ENCODE data around the gene LMF2.

LMF2 gene

DNA sequence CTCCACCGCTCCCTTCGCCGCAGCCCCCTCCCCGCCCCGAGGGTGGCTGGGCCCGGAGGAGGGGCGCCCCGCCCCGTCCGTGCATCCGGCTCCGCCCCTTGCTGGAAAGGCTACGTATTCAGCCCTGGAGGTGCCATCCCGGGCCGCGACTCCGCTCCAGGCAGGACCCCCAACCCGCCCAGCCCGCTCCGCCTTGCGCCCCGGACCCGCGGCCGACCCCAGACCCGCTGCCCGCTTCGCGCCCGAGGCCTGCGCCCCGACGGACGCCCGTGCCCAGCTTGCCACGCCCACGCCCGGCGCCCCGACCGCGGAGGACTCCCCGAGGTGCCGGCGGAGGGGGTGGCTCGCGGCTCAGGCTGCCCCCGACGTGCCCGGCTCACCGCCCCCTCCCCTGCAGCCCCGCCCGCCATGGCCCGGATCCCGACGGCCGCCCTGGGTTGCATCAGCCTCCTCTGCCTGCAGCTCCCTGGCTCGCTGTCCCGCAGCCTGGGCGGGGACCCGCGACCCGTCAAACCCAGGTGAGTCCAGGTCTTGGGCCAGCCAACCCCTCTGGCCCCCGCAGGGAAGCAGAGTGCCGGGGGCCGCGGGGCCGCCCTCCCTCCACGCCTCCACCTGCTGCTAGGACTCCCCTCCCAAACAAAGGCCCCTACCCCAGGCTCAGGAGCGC, 25.9 kb downstream of the LMF2 start, which contains the start of gene ADM2:
Gene ADM2, plus strand, starts transcription at position 104 of the 667 bp plus-strand sequence. Its CDS starts 305 bp downstream, at position 409.
- DNase-seq (ENCODE audit: low read depth): no peak

- no peak for DNase-seq (ENCODE audit: low read depth)
Measured at GRCh38 chr22:50481045-50481439, 26.5 kb downstream of the LMF2 start.

GRCh38 chr22:50479721-50480120, 27.8 kb downstream of the LMF2 start:
- no peak for DNase-seq (ENCODE audit: low read depth)

DNA sequence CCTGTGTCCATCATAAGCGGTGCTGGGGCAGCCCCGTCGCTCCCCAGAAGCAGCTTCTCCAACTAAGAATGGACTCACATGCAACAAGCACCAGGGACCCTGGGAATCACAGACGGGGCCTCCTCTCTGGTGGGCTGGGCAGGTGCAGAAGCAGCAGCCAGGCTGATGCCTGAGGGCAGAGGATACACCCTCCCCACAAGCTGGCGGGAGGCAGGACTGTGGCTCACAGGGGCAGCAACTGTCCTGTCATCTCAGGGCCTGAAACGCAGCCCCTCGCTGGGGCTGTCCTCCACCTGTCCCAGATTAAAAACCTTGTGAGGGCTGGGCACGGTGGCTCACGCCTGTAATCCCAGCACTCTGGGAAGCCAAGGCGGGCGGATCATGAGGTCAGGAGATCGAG, 29.6 kb downstream of the LMF2 start:
- DNase-seq (ENCODE audit: low read depth): no peak

GRCh38 chr22:50476868-50477267, 30.6 kb downstream of the LMF2 start:
- DNase-seq (ENCODE audit: low read depth): no peak

DNA sequence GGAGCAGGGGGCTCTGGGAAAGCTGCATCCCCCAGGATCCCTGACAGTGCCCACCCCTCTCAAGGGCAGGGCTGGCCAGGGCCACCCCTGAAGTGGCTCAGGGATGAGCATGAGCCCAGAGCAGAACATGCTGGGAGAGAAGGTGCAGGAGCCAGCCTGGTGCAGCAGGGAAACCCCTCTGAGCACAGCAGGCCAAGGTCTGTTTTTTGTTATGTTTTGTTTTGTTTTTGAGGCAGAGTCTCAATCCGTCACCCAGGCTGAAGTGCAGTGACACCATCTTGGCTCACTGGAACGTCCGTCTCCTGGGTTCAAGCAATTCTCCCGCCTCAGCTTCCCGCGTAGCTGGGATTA, 31.9 kb downstream of the LMF2 start:
- no peak for DNase-seq (ENCODE audit: low read depth)

- DNase-seq (ENCODE audit: low read depth): peak; percentile 88
Measured at GRCh38 chr22:50474710-50475651, 32.5 kb downstream of the LMF2 start, which contains the start of gene SBF1. SBF1 (minus strand) TSS chr22:50475035; CDS start chr22:50474840, 195 bp downstream.

- DNase-seq (ENCODE audit: low read depth): peak; percentile 78
Measured at GRCh38 chr22:50473855-50474671, 33.4 kb downstream of the LMF2 start.

GRCh38 chr22:50473088-50473487, 34.4 kb downstream of the LMF2 start:
- no peak for DNase-seq (ENCODE audit: low read depth)

- DNase-seq (ENCODE audit: low read depth): no peak
Measured at GRCh38 chr22:50471962-50472361, 35.5 kb downstream of the LMF2 start.

GRCh38 chr22:50471197-50471847, 36.2 kb downstream of the LMF2 start:
- no peak for DNase-seq (ENCODE audit: low read depth)

GRCh38 chr22:50470491-50470890, 37.0 kb downstream of the LMF2 start:
- no peak for DNase-seq (ENCODE audit: low read depth)

GRCh38 chr22:50469377-50470305, 37.9 kb downstream of the LMF2 start:
- DNase-seq (ENCODE audit: low read depth): peak; percentile 40

- DNase-seq (ENCODE audit: low read depth): no peak
Measured at GRCh38 chr22:50468626-50469025, 38.9 kb downstream of the LMF2 start.

DNA sequence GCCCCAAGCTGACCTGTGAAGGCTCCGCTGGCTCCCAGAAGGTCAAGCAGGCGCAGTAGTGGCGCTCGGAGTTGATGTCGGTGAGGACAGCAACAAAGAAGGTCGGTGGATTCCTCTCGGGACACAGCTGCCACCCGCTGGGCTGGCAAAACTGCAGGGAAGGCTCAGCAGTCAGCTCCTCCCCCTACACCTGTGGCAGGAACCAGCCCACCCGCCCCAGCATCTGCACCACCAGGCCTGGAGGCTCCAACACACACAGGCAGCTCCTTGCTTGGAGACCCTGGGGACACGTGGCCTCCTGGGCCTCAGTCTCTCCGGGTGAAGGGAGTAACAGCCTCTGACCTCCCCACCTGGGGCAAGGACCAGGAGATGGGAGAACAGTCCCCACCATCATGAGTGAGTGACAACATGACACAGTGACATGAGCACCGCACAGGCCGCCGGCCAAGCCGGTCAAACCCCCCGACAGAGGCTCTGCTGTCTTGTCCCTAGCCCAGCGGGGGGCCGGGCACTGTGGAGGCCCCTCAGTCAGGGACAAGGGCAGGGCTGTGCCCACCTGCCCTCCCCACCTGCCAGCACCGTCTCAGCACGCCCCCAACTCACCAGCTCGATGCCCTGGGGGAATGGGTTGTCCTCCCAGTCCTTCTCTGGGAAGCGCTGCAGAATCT, 39.6 kb downstream of the LMF2 start:
- DNase-seq (ENCODE audit: low read depth): no peak

- no peak for DNase-seq (ENCODE audit: low read depth)
Measured at GRCh38 chr22:50467341-50467740, 40.2 kb downstream of the LMF2 start.

DNA sequence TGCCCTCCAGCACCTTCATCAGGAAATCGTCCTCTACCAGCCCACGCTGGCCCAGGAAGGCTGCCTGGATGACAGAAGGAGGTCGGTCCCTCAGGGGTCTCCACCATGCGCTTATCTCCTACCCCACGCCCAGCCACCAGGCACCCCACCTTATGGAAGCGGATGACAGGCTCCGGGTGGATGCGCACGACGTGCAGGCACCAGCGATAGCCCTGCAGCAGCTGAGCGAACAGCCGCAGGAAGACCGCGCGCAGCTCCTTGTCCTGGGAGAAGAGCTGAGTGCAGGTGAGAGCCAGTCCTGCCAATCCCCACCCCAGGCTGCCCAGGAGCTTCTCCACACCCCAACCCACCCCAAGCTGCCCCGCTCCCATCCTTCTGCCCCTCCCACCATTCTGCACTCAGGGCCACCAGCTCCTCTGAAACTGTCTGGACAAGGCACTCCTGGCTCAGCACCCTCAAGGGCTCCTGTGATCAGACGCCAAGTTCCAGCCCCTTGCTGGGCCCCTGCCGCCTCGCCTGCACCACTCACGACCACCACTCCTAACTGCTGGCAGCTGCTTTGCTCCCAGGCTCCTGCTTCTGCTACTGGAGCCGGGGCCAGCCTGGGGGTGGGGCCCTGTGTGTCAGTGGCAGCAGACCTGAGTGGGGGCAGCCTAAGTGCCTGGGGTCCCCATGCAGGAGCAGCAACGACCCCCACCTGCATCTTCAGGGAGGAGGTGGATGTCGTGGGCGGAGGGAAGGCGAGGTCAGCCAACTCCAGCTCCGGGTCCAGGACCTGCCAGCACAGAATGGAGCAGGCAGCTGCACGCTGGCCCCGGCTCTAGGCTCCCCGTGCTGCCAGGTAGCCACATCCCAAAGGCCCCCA, 42.2 kb downstream of the LMF2 start:
- DNase-seq (ENCODE audit: low read depth): no peak

GRCh38 chr22:50464451-50464850, 43.1 kb downstream of the LMF2 start:
- no peak for DNase-seq (ENCODE audit: low read depth)

All from iris pigment epithelial cell (primary cell).